SK-N-SH treated with all-trans-retinoic acid at 6 μM for 48 hours (cell line): ENCODE measurements around the gene USH2A.

Source experiments
- GLIS3 ChIP-seq: fragments of 250-450 bp; sonication (Bioruptor Pico); IDR thresholded peaks from 2 replicates; pipeline ENCODE4 v1.5.0; 2020; ENCODE audit warnings: mild to moderate bottlenecking, moderate library complexity
- ZFP30 ChIP-seq: fragments of 450-650 bp; formaldehyde crosslinking; IDR thresholded peaks from 2 replicates; pipeline ENCODE4 v1.5.0; 2022; ENCODE audit warnings: mild to moderate bottlenecking, moderate library complexity

GRCh38 chr1:216221260-216221700 is 202.0 kb downstream of the USH2A start:
- no peak for TF ChIP-seq ZFP30
- TF ChIP-seq GLIS3 (CRISPR knock-in tag): no peak
